Left hindlimb (tissue), 1 donor: ENCODE data around the gene ZGPAT.
A peak's percentile ranks its signal among the peaks of the same experiment; 100 is the strongest.
"Not testable (repeated sequence)": the region's sequence is repeated elsewhere in the genome, so short reads cannot be mapped to it uniquely, and the experiment has no call there.

Experiments used
- DNase-seq: peaks from one replicate; pipeline ENCODE4 v3.0.0-alpha.2; 2018

The ZGPAT gene

DNA sequence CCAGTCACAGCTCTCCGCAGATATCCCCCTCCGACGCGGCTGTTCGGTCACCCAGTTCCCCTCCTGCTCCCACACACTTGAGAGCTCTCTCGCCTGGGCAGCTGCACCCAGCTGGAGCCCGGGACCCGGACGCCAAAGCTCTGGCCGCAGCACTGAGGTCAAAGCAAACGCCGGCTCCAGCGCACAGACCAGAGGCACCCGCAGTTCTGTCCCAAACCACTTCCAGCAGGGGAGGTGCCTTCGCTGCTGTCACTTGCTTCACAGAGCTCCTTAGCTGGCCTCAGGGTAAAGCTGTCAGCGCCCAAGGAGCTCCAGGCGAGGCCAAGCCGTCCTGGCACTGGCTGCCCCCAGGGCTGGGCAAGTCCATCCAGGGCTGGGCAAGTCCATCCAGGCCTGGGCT, 59.6 kb downstream of the ZGPAT start:
- no peak for DNase-seq

DNA sequence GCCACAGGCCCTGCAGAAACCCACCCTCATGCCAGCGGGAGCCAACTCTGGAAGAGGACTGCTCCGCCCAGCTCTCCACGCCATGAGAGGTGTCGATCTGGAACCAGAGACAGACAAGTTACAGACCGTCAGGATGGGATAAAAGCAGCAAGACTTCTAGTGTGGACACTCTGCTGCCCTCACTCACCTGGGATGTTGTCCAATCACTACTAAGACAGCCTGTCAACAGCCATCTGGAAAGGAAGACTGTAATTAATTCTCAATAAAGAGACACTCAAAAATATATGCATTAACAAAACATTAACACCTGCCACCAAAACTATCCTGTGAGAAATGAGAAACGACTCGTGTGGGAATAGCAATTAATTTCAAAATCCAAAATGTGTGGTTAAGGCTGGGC, 60.0 kb downstream of the ZGPAT start:
- DNase-seq, result no peak

DNA sequence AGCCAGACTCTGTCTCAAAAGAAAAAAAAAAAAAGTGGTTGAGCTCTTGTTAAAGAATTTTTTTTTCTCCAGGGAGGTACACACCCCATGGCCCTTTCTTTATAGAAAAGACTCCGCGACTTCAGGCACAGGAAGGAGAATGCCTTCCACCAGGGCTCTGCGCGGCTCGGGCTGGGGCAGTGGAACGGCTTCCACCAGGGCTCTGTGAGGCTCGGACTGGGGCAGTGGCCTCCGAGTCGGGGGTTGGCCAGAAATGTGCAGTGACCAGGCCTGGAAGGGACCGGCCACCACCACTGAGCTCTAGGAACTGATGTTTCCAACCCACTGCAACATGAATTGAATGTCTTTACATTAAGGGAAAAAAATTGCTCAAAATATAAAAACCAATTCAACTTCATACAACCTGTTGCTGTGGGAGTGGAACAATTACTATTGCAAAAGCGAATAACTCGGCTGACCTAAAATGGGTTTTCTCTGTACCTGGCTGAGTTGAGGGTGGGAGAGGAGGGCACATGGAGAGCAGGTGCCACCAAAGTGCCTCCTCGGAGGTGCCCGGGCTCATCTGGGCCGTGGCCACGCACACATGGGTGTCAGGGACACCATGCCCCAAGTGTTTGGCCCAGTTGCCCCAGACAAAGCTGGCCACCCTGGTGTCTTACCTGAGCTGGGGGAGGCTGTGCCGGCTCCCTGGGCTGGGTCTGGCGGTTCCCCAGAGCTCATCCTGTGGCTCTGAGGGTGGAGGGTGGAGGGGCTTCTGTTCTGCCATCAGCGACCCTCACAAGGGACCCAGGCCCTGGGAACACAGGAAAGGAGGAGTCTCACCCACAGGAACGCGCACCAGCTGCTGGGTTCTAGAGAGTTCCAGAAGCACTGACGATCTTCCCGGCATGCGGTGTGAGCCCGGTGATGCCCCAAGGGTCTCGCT, 61.0 kb downstream of the ZGPAT start:
- no peak for DNase-seq

DNA sequence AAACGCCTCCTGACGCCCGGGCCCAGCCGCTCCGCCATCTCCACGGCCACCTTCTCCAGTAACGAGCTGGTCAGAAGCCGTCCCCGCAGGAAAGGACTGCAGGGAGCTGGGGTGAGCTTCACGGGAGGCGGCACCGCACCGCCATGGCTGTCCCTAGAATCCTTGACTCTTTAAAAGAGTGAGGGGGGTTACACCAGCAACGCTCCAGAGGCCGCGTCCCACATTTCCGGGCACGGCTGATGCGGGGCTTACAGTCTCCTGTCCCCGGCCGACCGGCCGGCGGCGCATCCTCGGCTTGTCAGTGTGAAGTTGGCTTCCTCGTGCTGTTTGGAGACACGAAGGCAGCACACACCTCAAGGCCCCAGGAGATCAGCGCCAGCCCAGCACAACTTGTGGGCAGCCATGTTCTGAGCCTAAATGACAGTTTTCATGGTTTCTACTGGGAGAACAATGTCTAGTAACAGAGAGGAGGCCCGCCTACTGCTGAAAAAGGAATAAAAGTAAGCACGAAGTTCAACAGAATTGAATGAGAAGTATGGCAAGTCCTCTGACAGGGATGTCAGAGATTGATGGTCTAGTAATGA, 62.1 kb downstream of the ZGPAT start:
- DNase-seq, result no peak

DNA sequence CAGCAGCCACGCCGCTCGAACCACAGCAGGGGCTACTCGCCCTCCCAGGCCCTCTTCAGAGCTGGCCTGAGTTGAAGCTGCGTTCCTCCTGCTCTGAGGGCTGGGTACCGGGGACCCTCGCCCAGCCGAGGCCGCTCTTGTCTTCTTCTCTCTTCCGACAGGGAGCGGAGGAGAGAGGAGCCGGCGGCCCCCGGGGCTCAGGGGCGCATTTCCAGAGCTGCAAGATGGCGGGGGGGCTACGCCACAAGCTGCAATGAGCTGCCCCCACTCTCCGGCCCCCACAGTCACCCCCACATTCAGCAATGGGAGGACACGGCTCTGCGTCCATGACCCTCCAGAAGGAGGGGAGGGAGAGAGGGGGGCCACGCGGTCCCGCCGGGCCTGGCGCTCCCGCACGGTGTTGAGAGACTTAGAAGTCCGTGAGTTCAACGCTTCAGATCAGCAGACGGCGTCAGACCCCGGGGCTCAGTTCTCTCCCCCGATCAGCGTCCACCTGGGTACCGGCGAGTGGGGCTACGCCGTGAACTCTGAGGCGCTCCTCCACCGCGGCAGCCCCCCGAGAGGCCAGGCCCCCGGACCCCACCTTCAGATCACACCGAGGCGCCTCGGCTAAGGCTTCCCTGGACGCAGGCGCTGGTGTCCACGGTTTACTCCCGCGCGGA, 63.3 kb downstream of the ZGPAT start:
- DNase-seq, result no peak

DNA sequence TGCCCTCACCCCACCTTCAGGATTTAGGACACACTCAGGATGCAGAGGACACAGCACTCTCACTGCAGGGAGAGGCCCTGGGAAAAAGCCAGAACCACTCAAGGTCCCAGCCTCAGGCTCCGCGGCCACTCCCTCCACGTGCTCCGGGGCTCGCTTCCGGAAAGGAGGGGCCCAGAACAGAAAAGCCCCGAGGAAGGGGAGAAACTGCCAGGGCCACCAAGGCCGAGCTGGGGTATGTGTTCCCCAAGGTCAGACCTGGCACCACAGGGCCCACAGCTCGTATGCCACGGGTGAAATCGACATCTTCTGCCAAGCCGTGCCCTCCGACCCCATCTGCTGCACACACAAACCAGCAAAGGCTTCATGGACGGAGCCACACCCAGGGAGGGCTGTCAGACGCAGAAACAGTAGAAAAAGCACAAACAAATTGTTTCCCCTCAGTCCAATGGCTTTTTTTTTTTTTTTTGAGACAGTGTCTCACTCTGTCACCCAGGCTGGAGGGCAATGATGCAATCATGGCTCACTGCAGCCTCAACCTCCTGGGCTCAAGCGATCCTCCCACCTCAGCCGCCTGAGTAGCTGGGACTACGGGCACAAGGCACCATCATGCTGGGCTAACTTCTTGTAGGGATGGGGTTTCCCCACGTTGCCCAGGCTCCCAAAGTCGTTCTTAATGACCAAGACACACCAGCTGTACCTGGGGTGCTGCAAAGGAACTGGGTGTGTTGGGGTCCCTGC, 65.1 kb downstream of the ZGPAT start:
- no peak for DNase-seq

DNA sequence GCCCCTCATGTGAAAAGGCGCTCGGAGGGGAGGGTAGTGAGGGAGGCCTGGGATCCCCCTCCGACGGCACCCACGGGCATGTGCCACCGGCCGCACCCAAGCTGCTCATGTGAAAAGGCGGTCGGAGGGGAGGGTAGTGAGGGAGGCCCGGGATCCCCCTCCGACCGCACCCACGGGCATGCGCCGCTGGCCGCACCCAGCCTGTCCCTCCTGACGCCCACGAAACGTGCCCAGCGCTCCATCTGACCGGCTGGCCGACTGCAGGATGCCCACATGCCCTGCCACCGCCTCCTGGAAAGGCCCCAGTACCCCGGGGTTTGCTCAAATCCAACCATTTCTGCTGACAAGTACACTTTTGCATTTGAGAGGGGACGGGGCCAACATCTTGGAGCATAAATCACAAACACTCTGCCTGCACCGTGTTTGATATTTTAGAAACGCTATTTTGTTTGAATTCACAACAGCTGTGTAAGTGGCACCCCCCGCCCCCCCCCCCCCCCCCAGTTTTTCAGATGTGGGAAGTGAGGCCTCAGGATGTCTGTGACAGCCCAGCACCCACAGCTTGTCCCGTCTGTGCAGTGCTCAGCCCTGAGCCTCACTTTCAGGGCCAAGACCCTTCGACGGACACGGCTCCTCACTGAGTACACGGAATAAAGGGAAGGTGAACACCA, 65.9 kb downstream of the ZGPAT start:
- DNase-seq, result no peak

DNA sequence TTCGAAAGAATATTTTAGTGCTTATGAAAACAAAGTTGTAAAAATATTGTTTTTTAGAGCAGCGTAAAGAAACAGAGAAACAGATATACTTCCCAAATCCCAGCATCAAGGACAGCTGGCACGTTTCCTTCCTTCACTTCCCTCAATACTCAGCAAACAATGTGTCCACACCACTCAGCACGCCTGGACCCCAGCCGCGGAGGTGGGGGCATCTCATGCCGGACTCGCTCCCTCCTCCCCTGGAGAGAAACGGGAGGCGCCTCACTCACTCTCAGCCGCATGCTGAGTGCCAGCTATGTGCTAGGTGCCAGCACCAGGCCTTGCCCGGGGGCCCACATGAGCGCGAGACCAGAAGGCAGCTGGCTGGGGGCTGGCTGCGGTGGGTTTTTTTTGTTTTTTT, 66.5 kb downstream of the ZGPAT start:
- no peak for DNase-seq

DNA sequence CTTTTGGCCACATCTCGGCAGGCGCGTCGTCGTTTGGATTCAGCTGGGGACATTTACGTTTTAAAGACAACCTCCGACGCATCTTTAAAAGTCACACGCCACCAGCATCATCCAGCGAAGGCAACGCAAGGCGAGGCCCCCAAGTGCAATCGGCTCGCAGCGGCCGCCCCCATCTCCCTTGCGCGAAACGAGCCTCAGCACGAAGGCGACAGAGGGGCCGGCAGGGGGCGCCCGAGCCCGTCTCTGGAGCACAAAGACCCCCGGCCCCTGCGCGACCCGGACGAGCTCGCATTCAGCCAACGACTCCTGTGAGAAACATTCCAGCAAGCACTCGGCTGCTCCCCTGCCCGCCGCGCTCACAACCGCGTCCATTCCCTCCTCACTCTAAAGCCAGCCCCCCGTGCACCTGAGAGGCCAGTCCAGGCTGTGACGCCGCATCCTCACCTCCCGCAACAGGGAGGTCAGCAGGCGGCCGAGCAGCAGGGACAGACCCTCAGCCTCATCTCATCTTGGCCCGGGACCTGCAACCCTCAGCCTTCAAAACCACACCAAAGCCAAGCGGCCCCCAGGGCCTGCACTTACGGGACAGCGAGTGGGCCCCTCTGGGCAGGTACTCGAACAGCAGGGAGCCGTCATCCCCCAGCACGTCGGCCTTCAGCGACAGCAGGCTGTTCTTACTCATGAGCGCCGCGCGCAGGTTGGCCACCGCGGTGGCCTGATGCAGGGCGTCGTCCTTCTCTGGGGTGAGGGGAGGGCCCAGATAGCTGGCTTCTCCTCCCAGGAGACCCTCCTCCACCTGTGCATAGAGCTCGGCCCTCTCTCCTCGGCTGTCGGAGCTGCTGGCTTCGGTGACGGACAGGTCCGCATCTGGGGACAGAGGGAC, 67.5 kb downstream of the ZGPAT start:
- peak; percentile 84 for DNase-seq

DNA sequence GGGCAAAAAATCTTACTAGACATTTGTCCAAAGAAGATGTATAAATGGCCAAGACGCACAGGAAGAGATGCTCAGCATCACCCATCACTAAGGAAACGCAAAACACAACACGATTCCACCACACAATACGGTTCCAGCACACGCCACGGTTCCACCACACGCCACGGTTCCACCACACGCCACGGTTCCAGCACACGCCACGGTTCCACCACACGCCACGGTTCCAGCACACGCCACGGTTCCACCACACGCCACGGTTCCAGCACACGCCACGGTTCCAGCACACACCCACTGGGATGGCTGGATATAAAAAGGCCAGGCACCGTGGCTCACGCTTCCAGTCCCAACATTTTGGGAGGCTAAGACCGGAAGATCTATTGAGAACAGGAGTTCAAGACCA, 69.0 kb downstream of the ZGPAT start:
- not testable (repeated sequence) for DNase-seq

DNA sequence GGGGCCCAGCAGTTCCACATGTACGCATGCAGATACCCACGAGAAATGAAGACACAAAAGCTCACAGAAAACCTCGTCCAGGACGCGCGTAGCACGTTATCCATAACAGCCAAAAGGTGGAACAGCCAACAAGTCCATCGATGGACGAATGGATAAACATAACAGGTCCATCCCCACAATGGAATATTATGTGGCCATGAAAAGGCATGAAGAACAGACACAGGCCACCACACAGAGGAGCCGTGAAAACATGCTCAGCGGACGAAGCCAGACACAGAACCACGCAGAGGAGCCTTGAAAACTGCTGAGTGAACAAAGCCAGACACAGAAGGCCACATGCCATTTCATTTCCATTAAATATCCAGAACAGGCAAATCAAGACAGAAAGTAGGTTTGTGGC, 69.8 kb downstream of the ZGPAT start:
- DNase-seq, result no peak

DNA sequence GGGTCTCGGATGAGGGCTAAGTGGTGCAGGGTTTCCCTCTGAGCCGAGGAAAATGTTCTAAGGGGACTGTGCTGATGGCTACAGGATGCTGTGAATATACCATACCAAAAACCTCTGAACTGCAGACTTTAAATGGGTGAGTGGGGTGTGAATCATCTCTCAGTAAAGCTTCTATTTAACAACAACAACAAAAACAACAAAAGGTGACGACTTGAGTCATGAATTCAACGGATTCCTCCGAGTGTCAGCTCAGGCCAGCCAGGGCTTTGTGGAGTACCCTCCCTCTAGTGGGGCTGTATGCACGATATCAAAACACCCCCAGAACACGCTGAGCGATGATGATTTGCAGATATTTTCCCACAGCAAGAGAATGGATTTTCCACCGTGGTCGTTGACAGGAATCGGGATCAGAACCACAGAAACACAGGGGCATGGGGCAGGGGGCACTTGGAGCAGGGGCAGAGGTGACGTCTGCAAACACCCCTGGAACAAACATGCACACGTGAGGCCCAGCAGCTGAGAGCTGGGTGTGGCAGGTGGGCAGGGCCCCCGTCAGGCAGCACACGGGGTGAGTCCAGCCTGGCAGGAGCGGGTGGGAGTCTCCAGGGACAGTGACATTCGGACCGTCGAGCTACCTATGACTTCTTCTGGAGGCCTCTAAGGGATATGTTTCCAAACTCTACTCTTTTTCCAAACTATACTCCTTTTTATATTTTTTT, 70.4 kb downstream of the ZGPAT start:
- no peak for DNase-seq

DNA sequence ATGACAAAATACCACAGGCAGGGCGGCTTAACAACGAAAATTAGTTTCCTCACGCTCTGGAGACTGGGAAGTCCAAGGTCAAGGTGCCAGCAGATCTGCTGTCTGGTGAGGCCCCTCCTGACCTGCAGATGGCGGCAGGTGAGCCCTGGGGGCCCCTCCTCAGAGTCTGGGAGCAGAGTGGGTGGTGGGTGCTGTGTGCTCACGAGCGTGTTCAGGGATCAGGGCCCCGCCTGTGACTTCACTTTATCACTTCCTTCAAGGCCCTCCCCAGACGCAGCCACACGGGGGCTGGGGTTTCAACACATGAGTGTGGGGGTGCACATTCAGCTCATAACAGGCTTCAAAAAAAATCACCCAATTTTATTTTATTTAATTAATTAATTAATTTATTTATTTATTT, 71.0 kb downstream of the ZGPAT start:
- DNase-seq, result no peak

DNA sequence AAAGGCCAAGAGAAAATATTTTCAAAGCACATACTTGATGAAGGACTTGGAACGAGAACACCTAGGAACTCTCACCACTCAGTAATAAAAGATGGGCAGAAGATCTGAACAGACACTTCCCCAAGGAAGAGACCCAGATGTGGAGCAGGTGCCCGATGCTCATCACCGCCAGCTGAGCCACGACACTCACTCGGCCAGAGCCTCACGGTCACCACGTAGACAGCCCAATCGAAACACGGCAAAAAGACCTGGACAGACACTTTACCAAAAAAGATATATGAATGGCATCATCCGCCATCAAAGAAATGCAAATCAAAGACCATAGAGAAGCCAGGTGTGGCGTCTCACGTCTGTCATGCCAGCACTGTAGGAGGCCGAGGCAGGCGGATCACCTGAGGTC, 73.3 kb downstream of the ZGPAT start:
- no peak for DNase-seq

DNA sequence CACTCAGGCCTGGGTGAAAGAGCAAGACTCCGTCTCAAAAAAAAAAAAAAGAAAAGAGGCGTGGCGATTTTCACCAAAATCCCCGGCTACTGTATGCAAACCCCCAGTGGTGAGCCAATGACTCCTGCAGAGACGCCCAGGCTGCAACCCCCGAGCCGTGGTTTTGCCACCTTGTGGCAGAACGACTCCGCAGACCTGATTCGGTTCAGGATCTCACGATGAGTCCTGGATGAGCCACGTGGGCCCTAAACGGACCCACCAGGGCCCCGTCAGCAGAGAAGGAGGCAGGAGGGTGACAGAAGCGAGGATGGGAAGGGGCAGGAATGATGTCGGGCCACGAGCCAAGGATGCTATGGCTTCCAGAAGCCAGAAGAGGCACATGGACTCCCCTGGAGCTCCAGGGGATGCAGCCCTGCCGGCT, 74.2 kb downstream of the ZGPAT start:
- no peak for DNase-seq

DNA sequence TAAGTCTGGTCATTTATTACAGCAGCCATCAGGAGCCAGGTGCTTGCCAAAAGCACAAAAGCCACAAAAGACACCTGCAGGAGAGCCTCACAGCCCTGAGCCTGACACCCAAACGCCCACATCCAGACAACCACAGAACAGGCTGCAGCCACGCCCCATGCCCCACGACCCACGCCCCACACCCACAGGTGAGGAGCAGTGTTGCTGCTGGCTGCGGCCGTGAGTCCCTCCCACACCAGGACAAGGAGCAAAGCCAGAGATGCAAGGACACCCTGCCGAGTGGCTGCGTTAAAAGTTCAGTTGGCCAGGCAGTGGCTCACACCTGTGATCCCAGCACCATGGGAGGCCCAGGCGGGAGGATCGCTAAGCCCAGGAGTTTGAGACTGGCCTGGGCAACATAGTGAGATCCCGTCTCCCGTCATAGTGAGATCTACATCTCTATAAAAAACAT, 74.7 kb downstream of the ZGPAT start:
- DNase-seq, result no peak

DNA sequence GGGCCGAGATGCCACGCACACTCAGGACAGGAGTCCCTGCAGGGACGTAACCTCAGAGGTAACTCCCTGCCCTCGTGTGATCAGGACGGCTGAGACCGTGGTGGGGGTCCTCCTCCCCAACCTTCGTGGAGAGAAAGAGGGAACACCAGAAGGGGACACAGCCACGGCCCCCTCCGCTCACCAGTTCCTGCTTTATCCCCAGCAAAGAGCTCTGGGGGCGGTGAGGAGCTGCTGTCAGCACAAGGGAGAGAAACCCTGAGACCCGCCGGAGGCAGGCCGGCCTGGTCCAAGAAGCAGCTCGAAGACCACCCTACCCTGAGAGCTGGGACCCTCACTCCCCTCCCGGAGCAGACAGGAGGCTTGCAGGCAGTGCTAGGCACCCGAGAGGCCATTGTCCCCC, 76.1 kb downstream of the ZGPAT start:
- DNase-seq, result no peak

DNA sequence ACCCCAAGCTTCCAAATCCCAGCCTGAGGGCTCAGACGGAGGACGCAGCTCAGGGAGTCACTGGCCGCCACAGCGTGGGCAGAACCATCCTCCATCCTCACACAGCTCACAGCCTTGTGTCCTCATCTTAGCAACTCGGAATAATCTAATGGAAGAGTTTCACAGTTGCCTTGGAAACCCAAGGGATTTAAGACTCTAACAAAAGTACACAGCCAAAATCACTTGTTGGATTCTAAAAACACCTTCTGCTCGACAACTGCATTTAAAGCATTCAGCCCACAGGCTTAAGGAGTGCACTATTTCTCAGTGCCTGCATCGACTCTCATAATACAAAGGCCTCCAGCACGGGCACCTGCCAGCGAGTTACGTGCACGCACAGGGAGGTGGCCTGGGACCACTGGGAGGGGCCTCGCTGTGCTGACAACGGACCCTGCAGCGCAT, 77.9 kb downstream of the ZGPAT start:
- DNase-seq, result no peak
